Subcutaneous preadipocyte (primary cell): Measurements from ENCODE around the gene HSFY1. TPM values are rescaled to one million over a fixed set of nuclear protein-coding genes. Genes with fewer than 3 reads are reported as not detected.

Source experiments
- small RNA-seq: library from RNA; depleted of rRNA; stranded (forward); fragments of <200 nt; gene quantifications from one replicate; pipeline ENCODE3, GENCODE V24; 2012
- total RNA-seq: library from RNA; depleted of rRNA; stranded (reverse); fragments of >200 nt; gene quantifications from 2 replicates; pipeline ENCODE4 v1.2.3, GENCODE V29; 2012

The HSFY1 gene, protein sequence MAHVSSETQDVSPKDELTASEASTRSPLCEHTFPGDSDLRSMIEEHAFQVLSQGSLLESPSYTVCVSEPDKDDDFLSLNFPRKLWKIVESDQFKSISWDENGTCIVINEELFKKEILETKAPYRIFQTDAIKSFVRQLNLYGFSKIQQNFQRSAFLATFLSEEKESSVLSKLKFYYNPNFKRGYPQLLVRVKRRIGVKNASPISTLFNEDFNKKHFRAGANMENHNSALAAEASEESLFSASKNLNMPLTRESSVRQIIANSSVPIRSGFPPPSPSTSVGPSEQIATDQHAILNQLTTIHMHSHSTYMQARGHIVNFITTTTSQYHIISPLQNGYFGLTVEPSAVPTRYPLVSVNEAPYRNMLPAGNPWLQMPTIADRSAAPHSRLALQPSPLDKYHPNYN
- total RNA-seq: not detected in 2 replicates

DNA sequence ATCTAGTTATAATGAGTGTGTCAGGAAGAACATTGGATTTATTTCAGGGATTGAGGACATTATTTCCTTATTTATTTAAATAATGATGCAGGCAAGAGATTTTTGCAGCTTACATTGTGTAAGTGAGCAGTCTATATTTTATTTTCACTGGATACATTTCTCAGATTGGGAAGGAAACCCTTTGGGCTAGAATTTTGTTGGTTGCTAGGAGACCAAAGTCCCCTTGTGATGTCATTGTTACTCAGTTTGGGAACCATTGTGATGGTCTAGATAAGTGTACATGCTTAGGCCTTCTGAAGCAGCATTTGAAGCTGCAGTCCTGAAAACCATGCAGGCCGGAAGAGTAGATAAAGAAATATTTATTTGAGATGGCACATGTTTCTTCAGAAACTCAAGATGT lies at the start of gene HSFY1:
TSS of gene HSFY1 (plus strand) at position 301 of the 400 bp plus-strand sequence. CDS start at position 369, 68 bp downstream.

Small RNA genes within 50 kb of the gene (small RNA-seq; reads per million reads assigned to genes)
- gene GPM6BP1 (not detected), gene PRYP5 (not detected)

Other genes starting within 250 kb of the HSFY1 start
- not detected in 2 replicates for gene HSFY2, start 227.0 kb downstream of the HSFY1 start, total RNA-seq